Skeletal muscle tissue (tissue), 4 donors: Measurements from ENCODE around the gene MYO1B. TPM values are rescaled to one million over a fixed set of nuclear protein-coding genes. Genes with fewer than 3 reads are reported as not detected.

Experiments used
- H3K27ac ChIP-seq: one replicate; pipeline ENCODE4 v1.7.0; 2013; ENCODE audit warnings: mild to moderate bottlenecking, low read depth, low read length, inconsistent platforms
- H3K27me3 ChIP-seq, 3 donors: one replicate each; pipeline ENCODE4 v1.7.0; 2013; ENCODE audit warnings: low read length in 3 of 3; ENCODE audit not compliant: control insufficient read depth in 3 of 3, insufficient read depth in 3 of 3
- H3K36me3 ChIP-seq, 3 donors: one replicate each; pipeline ENCODE4 v1.7.0; 2013; ENCODE audit warnings: low read length in 3 of 3; ENCODE audit not compliant: control insufficient read depth in 3 of 3, insufficient read depth in 3 of 3
- H3K4me1 ChIP-seq, 3 donors: one replicate each; pipeline ENCODE4 v1.7.0; 2013; ENCODE audit warnings: low read length in 3 of 3, mild to moderate bottlenecking in 3 of 3; ENCODE audit not compliant: control insufficient read depth in 3 of 3, insufficient read depth in 3 of 3
- H3K4me3 ChIP-seq, 3 donors: one replicate each; pipeline ENCODE4 v1.7.0; 2013; ENCODE audit warnings: low read length in 3 of 3
- H3K9ac ChIP-seq, 3 donors: one replicate each; pipeline ENCODE4 v1.7.0; 2013; ENCODE audit warnings: low read length in 3 of 3, mild to moderate bottlenecking in 3 of 3, moderate library complexity in 2 of 3, low read depth in 1 of 3
- H3K9me3 ChIP-seq, 3 donors: one replicate each; pipeline ENCODE4 v1.7.0; 2013; ENCODE audit warnings: low read length in 3 of 3; ENCODE audit not compliant: control insufficient read depth in 3 of 3
- total RNA-seq: library from RNA; depleted of rRNA; stranded (reverse); fragments of >200 nt; gene quantifications from one replicate; pipeline ENCODE4 v1.2.3, GENCODE V29; 2014
- donor health status: Osteomylitis.

The MYO1B gene
- total RNA-seq, 1 donor from 2014 or later = 125 TPM

DNA sequence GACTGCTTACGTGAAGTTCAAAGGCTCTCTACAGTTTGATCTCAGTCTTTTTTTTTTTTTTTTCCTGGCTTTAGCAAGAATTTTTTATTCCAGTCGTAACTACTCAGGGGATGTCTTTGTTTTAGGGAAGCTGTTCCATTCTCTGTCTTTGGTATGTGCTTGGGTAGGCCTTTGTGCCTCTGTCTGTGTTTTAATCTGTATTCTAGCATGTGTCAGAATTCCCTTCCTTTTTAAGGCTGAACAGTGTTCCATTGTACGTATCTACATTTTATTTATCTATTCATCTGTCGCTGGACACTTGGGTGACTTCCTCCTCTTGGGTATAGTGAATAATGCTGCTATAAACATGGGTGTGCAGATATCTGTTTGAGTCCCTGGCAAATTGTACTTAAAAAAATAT lies 42.6 kb downstream of the MYO1B start:
- Histone ChIP-seq H3K27me3 (no peaks in the 10 kb centered on the region), H3K27ac (no peak overlapping the region), H3K36me3 (no peaks in the 10 kb centered on the region), H3K9ac (no peak overlapping the region), H3K4me3 (no peak overlapping the region), H3K4me1 (peaks cover 0 to 7% (median 0%) of the 10 kb centered on the region in 3 donors), H3K9me3 (no peaks in the 10 kb centered on the region)

DNA sequence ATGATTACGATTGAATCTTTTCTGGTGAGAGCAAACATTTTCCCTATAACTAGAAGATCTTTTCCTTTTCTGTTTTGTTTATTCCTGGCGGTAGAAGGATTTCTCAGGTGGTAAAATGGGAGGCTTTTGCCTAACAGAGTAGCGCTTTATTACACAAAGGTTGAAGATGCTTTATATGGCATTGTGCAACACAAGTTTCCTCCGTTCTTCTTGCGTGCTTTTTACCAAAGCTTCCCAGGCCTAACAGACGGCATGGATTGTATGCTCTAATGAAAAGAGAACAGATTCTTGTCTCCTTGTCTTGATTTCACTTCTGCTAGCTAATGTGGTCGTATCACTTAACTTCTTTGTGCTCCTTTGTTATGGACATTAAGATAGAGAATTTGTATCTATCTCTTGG lies 43.8 kb downstream of the MYO1B start:
- Histone ChIP-seq H3K27ac (no peak overlapping the region), H3K4me3 (no peak overlapping the region), H3K36me3 (no peaks in the 10 kb centered on the region), H3K9ac (no peak overlapping the region), H3K4me1 (peaks cover 0 to 7% (median 0%) of the 10 kb centered on the region in 3 donors), H3K27me3 (no peaks in the 10 kb centered on the region), H3K9me3 (no peaks in the 10 kb centered on the region)

DNA sequence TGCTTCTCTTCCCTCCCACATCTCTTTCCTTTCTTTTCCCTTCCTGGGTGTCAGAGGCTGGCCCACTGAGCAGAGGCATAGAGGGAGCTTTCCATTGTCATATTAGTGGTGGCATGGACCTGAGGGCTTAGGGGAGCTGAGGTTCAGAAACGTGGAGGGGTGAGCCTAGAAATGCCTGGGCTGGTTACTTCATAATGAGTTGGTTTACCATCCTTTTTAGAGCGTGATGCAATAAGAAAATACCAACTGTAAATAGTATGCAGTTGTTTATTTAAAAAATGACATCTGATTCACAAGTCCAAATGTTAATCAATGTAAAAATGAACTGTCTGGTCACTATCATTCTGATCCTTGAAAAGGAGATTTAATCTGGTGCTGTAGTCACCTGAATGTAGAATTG lies 46.3 kb downstream of the MYO1B start:
- H3K4me3 ChIP-seq = no peak overlapping the region
- no peaks in the 10 kb centered on the region for H3K27me3 ChIP-seq
- no peak overlapping the region for H3K27ac ChIP-seq

DNA sequence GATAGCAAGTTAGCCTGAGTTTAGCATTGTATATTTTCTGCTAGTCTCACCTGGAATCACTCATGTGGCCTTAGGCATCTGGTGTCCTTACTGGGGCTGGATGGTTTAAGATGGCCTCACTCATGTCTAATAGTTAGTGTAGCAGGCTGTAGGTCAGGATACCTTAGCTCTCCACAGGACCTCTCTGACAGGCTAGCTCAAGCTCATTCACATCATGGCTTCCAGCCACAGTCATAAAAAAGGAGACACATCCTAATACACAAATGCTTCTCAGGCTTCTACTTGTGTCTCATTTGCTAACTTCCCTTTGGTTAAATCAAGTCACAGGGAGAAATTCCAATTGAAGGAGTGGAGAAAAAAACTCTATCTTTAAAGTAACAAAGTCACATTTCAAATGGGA lies 47.7 kb downstream of the MYO1B start:
- H3K4me3 ChIP-seq = no peak overlapping the region
- H3K27me3 ChIP-seq = no peaks in the 10 kb centered on the region
- H3K36me3 ChIP-seq = no peaks in the 10 kb centered on the region
- no peaks in the 10 kb centered on the region for H3K9me3 ChIP-seq
- H3K9ac ChIP-seq = no peak overlapping the region
- H3K4me1 ChIP-seq = peaks cover 0 to 9% (median 0%) of the 10 kb centered on the region in 3 donors
- H3K27ac ChIP-seq = no peak overlapping the region

More for the DNA sequence above, 46.3 kb downstream of the MYO1B start:
- Histone ChIP-seq H3K4me1 (peaks cover 0 to 9% (median 0%) of the 10 kb centered on the region in 3 donors), H3K36me3 (no peaks in the 10 kb centered on the region), H3K9ac (no peak overlapping the region), H3K9me3 (no peaks in the 10 kb centered on the region)

DNA sequence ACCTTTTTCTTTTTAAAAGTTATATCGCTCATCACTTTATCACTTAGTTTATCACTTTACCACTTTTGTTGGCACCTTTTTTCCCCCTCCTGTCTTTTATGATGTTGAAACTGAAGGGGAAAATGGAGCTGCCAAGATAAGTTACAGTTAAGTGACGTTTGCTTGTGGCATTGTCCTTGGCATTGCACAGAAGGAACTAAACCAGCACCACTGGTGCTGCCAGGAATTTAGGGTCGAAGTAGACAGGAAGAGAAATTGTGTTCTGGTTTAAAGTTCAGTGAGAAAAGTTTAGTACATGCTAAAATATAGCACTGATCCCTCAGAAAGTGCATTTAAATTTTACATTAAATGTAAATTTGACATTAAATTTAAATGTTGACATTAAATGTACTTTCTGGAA lies 49.9 kb downstream of the MYO1B start:
- Histone ChIP-seq H3K9me3 (no peaks in the 10 kb centered on the region), H3K27me3 (no peaks in the 10 kb centered on the region), H3K36me3 (no peaks in the 10 kb centered on the region), H3K9ac (no peak overlapping the region), H3K27ac (no peak overlapping the region), H3K4me1 (peaks cover 0 to 9% (median 0%) of the 10 kb centered on the region in 3 donors), H3K4me3 (no peak overlapping the region)

DNA sequence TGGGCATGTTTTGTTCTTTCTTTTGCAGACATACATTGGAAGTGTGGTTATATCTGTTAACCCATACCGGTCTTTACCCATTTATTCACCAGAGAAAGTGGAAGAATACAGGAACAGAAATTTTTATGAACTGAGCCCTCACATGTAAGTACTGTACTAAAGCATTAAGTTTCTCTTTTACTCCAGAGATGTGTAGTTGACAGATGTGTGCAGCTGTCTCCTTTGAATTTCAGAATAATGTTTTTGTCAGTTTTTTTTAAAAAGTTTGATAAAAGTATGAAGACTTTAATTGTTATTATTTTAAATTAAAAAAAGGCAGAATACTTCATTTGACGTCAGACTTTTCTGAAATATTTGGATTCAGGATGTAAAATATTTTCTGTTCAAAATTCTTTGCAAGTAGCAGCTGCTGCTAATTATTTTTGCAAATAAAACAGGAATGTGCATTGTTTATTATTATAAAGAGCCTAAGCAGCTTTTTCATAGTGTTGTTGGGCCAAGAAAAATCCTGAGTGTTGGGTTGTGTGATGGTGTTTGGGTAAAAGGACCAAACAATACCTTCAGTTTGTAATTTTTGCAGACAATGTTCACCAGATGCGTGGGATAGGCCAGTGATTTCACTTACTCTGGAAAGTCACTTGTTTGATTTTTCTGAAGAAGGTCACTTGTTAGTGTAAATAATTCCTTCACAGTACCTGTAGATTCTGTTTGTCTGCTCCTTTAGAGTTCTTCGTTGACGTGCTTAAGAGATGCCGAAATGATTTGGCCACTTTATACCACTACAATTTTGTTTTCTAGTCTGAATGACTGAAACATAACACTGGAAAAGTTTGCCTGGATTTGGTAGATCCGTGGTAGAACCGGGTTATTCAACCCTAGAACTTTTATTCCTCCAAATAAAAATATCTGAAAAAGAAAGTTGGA lies 51.1 kb downstream of the MYO1B start:
- Histone ChIP-seq H3K9me3 (no peaks in the 10 kb centered on the region), H3K36me3 (no peaks in the 10 kb centered on the region), H3K27ac (no peak overlapping the region), H3K27me3 (no peaks in the 10 kb centered on the region), H3K4me3 (no peak overlapping the region), H3K9ac (no peak overlapping the region), H3K4me1 (peaks cover 0 to 9% (median 0%) of the 10 kb centered on the region in 3 donors)

DNA sequence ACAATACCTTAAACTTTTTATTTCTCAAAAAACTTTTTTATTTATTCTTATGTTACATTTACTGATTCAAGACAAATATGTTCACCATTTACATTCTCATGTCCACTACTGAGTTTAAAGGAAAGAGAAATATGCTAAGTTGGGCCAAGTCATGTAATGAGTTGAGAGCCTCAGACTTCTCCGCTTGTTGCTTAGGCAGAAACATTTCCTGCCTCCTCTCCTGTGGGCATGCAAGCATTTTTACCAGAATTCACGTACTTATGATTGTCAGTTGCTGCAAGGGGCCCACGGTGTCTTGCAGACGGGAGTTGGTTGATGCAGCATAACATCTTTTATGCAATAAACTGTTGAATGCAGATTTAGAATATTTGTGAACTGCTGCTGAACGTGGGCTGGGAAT lies 51.8 kb downstream of the MYO1B start:
- no peak overlapping the region for H3K4me3 ChIP-seq
- no peak overlapping the region for H3K27ac ChIP-seq
- peaks cover 0 to 2% (median 0%) of the 10 kb centered on the region in 3 donors for H3K4me1 ChIP-seq
- no peaks in the 10 kb centered on the region for H3K9me3 ChIP-seq
- H3K9ac ChIP-seq = no peak overlapping the region
- no peaks in the 10 kb centered on the region for H3K27me3 ChIP-seq
- no peaks in the 10 kb centered on the region for H3K36me3 ChIP-seq

DNA sequence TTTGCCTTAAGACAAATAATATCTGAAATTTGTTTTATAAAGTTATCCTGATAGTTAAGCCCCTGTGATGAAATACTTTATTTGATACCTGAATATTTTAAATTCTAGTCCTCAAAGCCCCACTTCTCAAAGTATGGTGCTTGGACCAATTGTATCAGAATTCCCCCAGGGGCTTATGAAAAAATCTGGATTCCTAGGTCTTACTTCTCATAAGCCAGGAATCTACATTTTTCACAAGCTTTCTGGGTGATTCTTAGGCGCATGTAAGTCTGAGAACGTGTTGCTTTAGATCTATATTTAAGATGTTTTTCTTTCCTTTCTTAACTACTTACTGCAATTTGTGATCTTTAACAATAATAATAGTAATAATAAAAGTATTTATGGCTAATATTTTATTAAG lies 53.1 kb downstream of the MYO1B start:
- no peaks in the 10 kb centered on the region for H3K36me3 ChIP-seq
- no peak overlapping the region for H3K9ac ChIP-seq
- H3K27ac ChIP-seq = no peak overlapping the region
- no peak overlapping the region for H3K4me3 ChIP-seq
- H3K27me3 ChIP-seq = no peaks in the 10 kb centered on the region
- peaks cover 0 to 2% (median 0%) of the 10 kb centered on the region in 3 donors for H3K4me1 ChIP-seq
- H3K9me3 ChIP-seq = no peaks in the 10 kb centered on the region

DNA sequence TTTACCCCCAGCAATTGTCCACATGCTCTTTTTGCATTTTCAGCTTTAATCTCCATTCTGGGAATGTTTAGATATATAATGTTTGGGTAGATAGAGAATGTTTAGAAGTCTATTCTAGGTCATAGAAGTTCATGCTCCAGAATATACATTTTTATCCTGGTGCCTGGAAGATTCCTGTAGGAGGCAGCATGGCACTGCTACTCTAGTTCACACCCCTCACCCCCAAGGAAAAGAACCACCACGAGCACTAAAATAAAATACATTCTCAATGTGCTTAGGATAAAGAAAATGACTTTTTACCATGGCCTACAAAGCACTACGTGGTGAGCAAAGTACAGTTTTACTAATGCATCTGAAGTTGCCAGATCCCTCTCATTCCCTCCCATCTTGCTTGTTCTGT lies 53.8 kb downstream of the MYO1B start:
- no peaks in the 10 kb centered on the region for H3K36me3 ChIP-seq
- no peak overlapping the region for H3K27ac ChIP-seq
- no peak overlapping the region for H3K4me3 ChIP-seq
- no peaks in the 10 kb centered on the region for H3K27me3 ChIP-seq
- H3K9ac ChIP-seq = no peak overlapping the region
- no peaks in the 10 kb centered on the region for H3K9me3 ChIP-seq
- H3K4me1 ChIP-seq = peaks cover 0 to 4% (median 0%) of the 10 kb centered on the region in 3 donors

DNA sequence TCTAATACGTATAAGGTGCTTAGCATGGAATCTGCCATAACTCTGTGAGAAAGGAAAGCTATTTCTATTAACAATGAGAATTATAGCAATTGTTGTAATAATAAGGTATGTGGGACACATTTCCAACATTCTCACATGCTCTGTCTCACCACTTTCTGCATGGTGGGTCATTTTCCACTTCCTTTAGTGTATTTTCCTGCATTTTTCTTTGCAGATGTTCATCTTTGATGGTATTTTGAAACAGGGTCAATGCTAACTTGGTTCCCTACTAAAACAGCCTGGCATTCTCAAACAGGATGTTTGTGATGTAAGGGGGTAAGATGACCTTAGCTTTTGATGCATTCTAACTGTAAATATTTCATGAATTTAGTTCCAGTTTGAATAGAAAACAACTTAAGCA lies 54.7 kb downstream of the MYO1B start:
- no peaks in the 10 kb centered on the region for H3K36me3 ChIP-seq
- no peak overlapping the region for H3K9ac ChIP-seq
- no peak overlapping the region for H3K27ac ChIP-seq
- H3K9me3 ChIP-seq = no peaks in the 10 kb centered on the region
- H3K4me1 ChIP-seq = peaks cover 0 to 8% (median 4%) of the 10 kb centered on the region in 3 donors
- no peak overlapping the region for H3K4me3 ChIP-seq
- H3K27me3 ChIP-seq = no peaks in the 10 kb centered on the region
